ENCODE measurements around the gene DAPP1.
A peak's percentile ranks its signal among the peaks of the same experiment; 100 is the strongest.
"Not testable (repeated sequence)": the region's sequence is repeated elsewhere in the genome, so short reads cannot be mapped to it uniquely, and the experiment has no call there.

Gene DAPP1

GRCh38 chr4:99816545-99817308 is at the start of gene DAPP1:
Gene DAPP1 (plus strand): TSS chr4:99816827. CDS start chr4:99816914, 87 bp downstream.
- DNase-seq (ENCODE audit: low read depth in 4 of 4, low spot score in 1 of 4) = peak; percentile 18 to 65 (median 46)

DNA sequence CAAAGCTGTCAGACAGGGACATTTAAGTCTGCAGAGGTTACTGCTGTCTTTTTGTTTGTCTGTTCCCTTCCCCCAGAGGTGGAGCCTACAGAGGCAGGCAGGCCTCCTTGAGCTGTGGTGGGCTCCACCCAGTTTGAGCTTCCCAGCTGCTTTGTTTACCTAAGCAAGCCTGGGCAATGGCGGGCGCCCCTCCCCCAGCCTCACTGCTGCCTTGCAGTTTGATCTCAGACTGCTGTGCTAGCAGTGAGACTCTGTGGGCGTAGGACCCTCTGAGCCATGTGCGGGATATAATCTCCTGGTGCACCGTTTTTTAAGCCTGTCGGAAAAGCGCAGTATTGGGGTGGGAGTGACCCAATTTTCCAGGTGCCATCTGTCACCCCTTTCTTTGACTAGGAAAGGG is 45.8 kb upstream of the DAPP1 start:
- DNase-seq (ENCODE audit: low read depth in 4 of 4, low spot score in 1 of 4) = not testable (repeated sequence)

- DNase-seq (ENCODE audit: low read depth in 4 of 4, low spot score in 1 of 4) = no peak
These were observed 32.7 kb upstream of the DAPP1 start for GRCh38 chr4:99783940-99784339.

GRCh38 chr4:99784842-99785241 is 31.8 kb upstream of the DAPP1 start:
- DNase-seq (ENCODE audit: low read depth in 4 of 4, low spot score in 1 of 4) = no peak

GRCh38 chr4:99790796-99791617 is 25.6 kb upstream of the DAPP1 start:
- DNase-seq (ENCODE audit: low read depth in 4 of 4, low spot score in 1 of 4) = no peak

- no peak for DNase-seq (ENCODE audit: low read depth in 4 of 4, low spot score in 1 of 4)
These were observed 16.2 kb upstream of the DAPP1 start for GRCh38 chr4:99800332-99801004.

DNA sequence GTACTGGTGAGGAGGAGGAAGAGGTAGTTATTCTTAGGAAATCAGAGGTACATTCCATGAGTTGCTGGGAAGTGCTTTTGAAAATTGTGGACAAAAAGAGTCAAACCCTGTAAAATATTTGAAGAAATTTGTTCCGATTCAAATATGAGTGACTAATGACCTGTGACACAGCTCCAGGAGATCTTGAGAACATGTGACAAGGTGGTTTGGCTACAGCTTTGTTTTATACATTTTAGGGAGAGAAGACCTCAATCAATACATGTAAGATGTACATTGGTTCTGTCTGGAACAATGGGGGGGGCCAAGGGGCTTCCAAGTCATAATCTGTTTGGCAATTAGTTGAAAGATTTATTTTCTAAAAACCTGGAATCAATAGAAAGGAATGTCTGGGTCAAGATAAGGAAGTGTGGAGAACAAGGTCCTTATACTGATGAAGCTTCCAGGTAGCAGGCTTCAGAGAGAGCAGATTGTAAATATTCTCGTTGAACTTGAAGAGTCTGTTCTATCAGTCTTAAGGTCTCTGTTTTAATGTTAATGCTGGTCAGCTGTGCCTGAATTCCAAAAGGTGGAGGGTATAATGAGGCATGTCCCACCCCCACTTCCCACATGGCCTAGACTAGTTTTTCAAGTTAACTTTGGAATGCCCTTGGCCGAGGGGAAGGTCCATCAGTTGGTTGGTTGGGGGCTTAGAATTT is 15.5 kb upstream of the DAPP1 start:
- DNase-seq (ENCODE audit: low read depth in 4 of 4, low spot score in 1 of 4) = no peak

DNA sequence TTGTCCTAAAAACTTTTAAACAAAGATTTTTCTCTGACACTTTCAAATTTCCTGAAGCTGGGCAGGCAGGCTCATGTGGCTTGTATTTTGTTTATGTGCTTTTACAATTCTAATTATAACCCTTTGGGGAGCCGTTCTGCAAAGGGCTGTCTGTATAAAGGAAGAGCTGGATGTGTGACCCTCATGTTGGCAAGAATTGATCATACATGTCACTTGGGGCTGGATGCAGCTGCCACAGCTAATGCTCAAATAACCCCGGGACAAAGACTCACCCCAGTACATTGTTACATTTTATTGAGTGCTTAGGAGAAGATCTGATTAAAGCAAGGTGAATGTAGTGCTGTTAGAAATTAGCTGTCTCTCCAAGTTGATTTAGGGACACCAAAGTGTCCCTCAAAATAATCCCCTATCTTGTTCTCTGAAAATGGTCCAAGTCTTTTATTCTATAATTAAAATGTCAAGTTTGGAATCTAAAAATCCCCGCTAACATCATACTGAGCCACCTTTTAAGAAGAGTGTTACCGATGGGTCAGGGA is 13.0 kb upstream of the DAPP1 start:
- no peak for DNase-seq (ENCODE audit: low read depth in 4 of 4, low spot score in 1 of 4)

DNA sequence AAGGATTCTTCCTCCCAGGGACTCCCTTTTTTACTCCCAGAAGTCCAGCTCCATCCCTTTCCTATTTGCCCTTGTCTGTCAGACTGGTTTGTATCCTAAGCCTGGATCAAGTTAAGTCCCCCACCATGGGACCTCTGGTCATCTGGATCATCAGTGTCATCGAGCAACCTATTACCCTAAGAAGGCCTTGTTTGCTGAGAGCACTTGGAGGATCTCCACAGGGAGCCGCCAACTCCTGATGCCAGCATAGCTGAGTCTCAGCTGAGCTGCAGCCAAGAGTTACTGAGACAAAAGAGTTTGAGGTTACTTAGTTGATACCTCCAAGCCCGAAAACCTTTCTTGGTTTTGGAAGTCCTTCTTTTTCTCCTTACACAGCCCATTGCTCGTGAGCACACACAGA is 10.1 kb upstream of the DAPP1 start:
- no peak for DNase-seq (ENCODE audit: low read depth in 4 of 4, low spot score in 1 of 4)

DNA sequence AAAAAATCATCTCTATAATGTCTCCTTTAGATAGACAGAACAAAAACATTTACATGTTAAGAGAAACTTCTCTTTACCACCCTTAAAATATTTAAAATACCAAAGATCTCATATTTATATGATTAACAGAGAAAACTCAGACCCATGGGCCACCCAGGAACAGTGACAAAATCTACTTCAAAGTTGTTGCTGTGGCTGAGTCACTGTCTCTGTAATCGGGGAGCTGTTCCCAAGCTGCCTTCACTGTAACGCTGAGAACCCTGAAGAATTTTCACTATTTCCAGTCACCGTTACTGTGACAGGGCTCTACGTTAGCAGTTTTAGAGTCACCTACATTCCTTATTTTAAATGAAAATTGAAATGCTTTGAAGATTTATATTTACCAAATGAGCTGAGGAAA is 9.0 kb upstream of the DAPP1 start:
- no peak for DNase-seq (ENCODE audit: low read depth in 4 of 4, low spot score in 1 of 4)

- peak; percentile 54 to 60 (median 58) for DNase-seq (ENCODE audit: low read depth in 4 of 4, low spot score in 1 of 4)
These were observed 8.3 kb upstream of the DAPP1 start for GRCh38 chr4:99808260-99808857.

GRCh38 chr4:99809326-99809725 is 7.3 kb upstream of the DAPP1 start:
- DNase-seq (ENCODE audit: low read depth in 4 of 4, low spot score in 1 of 4) = no peak

DNA sequence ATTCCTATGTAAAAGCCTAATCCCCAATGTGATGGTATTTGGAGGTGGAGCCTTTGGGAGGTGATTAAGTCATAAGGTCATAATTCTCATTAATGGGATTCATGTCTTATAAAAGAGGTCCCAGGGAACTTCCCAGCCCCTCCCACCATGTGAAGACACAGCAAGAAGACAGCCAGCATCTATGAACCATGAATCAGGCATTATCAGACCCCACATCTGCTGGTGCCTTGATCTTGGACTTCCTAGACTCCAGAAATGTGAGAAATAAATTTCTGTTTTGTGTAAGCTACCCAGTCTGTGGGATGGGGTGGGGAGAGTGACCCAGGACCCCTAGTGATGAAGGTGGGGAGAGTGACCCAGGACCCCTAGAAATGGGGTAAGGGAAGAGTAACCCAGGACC is 6.1 kb upstream of the DAPP1 start:
- no peak for DNase-seq (ENCODE audit: low read depth in 4 of 4, low spot score in 1 of 4)

DNA sequence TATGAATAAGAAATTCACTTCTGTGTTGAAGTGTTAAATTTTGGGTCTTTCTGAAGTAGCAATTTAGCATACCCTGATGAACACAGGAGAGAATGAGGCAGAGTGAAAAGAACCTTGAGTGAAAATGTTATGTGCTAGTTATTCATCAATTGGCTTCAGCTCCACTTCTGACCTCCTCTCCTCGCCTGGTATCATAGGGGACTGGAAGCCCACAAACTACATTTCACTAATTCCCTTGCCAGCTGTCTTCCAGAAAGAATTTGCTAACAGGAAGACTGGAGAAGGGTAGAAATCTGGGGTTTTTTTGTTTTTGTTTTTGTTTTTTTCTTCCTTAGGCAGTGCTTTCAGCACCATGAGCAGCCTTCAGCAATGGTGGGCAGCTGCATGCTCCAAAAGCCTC is 5.5 kb upstream of the DAPP1 start:
- no peak for DNase-seq (ENCODE audit: low read depth in 4 of 4, low spot score in 1 of 4)

DNA sequence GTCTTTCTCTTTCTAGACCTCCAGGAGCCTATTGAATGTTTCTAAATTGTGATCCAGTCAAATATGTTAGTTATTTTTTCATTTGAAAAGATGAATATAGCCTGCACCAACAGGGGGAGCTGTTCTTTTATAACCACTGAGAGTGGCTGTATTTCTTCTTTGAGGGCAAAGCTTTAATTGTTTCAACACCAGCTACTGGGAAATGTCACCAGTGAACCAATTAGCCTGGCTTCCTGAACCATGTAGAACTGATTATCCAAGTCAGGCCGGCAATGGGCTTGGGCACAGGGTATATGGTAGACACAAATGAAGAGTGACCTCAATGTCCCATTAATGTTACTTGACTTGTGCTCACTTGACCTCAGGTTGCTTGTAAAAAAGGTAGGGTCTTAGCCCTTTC is 4.8 kb upstream of the DAPP1 start:
- DNase-seq (ENCODE audit: low read depth in 4 of 4, low spot score in 1 of 4) = peak; percentile 32 to 36 (median 35)

- no peak for DNase-seq (ENCODE audit: low read depth in 4 of 4, low spot score in 1 of 4)
These were observed 1.0 kb upstream of the DAPP1 start for GRCh38 chr4:99815597-99816011.

GRCh38 chr4:99817309-99817890 is 773 bp downstream of the DAPP1 start:
- no peak for DNase-seq (ENCODE audit: low read depth in 4 of 4, low spot score in 1 of 4)

DNA sequence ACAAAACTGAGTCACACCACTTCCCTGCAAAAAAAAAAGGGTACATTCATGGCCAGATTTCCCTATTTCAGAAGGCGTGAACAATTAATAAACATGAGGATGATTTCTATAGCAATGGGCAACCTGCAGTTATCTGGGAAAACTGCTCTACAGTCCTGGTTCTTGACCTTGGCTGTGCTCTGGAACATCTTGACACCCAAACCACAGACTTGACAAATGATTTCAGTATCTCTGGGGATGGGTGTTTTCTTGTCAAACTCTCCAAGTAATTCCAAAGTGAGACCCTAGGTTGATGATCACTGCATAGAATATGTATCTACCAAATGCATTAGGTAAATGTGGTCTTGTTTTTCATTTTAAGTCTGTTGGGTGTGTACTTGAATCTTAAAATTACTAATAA is 2.0 kb downstream of the DAPP1 start:
- no peak for DNase-seq (ENCODE audit: low read depth in 4 of 4, low spot score in 1 of 4)

GRCh38 chr4:99821918-99822503 is 5.4 kb downstream of the DAPP1 start:
- no peak for DNase-seq (ENCODE audit: low read depth in 4 of 4, low spot score in 1 of 4)

DNA sequence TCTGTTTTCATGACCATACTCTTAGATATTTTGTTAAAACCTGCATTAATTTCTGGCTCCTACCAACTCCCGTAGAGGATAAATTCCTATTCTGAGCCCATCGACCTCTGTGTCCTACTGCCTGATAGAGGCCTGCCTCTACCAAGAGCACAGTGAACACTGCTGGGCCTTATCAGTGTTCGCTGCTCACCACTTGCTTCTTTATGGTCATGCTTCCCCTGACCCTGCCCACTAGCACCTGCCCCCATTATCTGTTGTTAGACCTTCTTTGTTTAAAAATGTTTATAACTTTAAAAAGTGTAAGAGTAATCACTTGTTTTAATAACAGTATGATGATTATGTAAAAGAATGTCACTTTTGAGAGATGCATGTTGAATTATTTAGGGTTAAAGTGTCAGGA is 6.1 kb downstream of the DAPP1 start:
- no peak for DNase-seq (ENCODE audit: low read depth in 4 of 4, low spot score in 1 of 4)
